ENCODE data around the gene PCDH12. TPM values are rescaled to one million over a fixed set of nuclear protein-coding genes. Genes with fewer than 3 reads are reported as not detected.

PCDH12 gene
- total and polyA plus RNA-seq, 10 of the 15 experiments (the other 5 are each of a cell fraction or from before 2014, with no cell fraction given) = 0.01 to 0.14 (median 0.06) TPM; not detected in 4

DNA sequence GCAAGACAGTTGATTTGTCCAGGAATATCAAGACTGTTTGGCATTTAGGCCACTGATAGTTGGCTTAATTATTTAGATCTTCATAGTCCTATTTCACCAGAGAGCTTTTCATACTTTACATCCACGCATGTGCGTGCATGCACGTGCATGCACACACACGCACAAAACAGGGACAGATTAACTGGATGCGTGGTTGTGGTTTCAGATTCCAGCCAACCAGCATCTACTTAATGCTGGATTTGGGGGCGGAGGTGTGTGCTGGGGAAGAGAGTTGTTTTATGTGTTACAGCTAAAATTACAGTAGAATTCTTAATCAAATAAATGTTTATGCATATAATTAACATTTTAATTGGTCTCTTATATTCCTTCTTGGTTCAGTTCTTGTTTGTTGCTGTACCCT lies 18.2 kb upstream of the PCDH12 start:
- POLR2A ChIA-PET = interaction anchor here (0.6 to 1.3 kb wide), 3 partner anchors 10 to 1277 kb away, joined by 3 to 5 read pairs (median 5); no protein-coding TSS in a partner anchor
- TF ChIP-seq MYC (IDR thresholded peaks at IDR 0.05; ENCODE audit: insufficient read depth, insufficient read length, insufficient replicate concordance, low read length, severe bottlenecking) = no peak
- no peak for TF ChIP-seq TCF3 (IDR thresholded peaks at IDR 0.05; ENCODE audit: borderline replicate concordance, insufficient read depth, low read depth, low read length)
- no peak for TF ChIP-seq NBN (IDR thresholded peaks at IDR 0.05)
- TF ChIP-seq, protein P1, sequence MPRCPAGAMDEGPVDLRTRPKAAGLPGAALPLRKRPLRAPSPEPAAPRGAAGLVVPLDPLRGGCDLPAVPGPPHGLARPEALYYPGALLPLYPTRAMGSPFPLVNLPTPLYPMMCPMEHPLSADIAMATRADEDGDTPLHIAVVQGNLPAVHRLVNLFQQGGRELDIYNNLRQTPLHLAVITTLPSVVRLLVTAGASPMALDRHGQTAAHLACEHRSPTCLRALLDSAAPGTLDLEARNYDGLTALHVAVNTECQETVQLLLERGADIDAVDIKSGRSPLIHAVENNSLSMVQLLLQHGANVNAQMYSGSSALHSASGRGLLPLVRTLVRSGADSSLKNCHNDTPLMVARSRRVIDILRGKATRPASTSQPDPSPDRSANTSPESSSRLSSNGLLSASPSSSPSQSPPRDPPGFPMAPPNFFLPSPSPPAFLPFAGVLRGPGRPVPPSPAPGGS (IDR thresholded peaks at IDR 0.05; ENCODE audit: borderline replicate concordance, insufficient read depth, low read depth, low read length, poor library complexity, severe bottlenecking) = no peak
- no peak for TF ChIP-seq BMI1 (IDR thresholded peaks at IDR 0.05; ENCODE audit: borderline replicate concordance)
- TF ChIP-seq, protein P2, sequence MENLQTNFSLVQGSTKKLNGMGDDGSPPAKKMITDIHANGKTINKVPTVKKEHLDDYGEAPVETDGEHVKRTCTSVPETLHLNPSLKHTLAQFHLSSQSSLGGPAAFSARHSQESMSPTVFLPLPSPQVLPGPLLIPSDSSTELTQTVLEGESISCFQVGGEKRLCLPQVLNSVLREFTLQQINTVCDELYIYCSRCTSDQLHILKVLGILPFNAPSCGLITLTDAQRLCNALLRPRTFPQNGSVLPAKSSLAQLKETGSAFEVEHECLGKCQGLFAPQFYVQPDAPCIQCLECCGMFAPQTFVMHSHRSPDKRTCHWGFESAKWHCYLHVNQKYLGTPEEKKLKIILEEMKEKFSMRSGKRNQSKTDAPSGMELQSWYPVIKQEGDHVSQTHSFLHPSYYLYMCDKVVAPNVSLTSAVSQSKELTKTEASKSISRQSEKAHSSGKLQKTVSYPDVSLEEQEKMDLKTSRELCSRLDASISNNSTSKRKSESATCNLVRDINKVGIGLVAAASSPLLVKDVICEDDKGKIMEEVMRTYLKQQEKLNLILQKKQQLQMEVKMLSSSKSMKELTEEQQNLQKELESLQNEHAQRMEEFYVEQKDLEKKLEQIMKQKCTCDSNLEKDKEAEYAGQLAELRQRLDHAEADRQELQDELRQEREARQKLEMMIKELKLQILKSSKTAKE (IDR thresholded peaks at IDR 0.05; ENCODE audit: low read depth, poor library complexity, severe bottlenecking) = no peak
- TF ChIP-seq, protein P3, sequence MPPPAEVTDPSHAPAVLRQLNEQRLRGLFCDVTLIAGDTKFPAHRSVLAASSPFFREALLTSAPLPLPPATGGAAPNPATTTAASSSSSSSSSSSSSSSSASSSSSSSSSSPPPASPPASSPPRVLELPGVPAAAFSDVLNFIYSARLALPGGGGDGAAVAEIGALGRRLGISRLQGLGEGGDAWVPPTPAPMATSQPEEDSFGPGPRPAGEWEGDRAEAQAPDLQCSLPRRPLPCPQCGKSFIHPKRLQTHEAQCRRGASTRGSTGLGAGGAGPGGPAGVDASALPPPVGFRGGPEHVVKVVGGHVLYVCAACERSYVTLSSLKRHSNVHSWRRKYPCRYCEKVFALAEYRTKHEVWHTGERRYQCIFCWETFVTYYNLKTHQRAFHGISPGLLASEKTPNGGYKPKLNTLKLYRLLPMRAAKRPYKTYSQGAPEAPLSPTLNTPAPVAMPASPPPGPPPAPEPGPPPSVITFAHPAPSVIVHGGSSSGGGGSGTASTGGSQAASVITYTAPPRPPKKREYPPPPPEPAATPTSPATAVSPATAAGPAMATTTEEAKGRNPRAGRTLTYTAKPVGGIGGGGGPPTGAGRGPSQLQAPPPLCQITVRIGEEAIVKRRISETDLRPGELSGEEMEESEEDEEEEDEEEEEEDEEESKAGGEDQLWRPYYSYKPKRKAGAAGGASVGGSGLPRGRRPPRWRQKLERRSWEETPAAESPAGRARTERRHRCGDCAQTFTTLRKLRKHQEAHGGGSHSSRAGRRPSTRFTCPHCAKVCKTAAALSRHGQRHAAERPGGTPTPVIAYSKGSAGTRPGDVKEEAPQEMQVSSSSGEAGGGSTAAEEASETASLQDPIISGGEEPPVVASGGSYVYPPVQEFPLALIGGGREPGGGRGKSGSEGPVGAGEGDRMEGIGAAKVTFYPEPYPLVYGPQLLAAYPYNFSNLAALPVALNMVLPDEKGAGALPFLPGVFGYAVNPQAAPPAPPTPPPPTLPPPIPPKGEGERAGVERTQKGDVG (CRISPR knock-in tag; IDR thresholded peaks at IDR 0.05) = no peak
- TF ChIP-seq, protein P4, sequence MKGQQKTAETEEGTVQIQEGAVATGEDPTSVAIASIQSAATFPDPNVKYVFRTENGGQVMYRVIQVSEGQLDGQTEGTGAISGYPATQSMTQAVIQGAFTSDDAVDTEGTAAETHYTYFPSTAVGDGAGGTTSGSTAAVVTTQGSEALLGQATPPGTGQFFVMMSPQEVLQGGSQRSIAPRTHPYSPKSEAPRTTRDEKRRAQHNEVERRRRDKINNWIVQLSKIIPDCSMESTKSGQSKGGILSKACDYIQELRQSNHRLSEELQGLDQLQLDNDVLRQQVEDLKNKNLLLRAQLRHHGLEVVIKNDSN (IDR thresholded peaks at IDR 0.05; ENCODE audit: borderline replicate concordance, extremely low read length, insufficient read depth, low read depth, low read length) = no peak
- TF ChIP-seq MXI1 (IDR thresholded peaks at IDR 0.05; ENCODE audit: low read depth, low read length) = no peak
- TF ChIP-seq, protein P5, sequence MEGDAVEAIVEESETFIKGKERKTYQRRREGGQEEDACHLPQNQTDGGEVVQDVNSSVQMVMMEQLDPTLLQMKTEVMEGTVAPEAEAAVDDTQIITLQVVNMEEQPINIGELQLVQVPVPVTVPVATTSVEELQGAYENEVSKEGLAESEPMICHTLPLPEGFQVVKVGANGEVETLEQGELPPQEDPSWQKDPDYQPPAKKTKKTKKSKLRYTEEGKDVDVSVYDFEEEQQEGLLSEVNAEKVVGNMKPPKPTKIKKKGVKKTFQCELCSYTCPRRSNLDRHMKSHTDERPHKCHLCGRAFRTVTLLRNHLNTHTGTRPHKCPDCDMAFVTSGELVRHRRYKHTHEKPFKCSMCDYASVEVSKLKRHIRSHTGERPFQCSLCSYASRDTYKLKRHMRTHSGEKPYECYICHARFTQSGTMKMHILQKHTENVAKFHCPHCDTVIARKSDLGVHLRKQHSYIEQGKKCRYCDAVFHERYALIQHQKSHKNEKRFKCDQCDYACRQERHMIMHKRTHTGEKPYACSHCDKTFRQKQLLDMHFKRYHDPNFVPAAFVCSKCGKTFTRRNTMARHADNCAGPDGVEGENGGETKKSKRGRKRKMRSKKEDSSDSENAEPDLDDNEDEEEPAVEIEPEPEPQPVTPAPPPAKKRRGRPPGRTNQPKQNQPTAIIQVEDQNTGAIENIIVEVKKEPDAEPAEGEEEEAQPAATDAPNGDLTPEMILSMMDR (IDR thresholded peaks at IDR 0.05 in 2 of 3, conservative IDR thresholded peaks at IDR 0.05 in 1 of 3; ENCODE audit: control insufficient read depth in 2 of 3, extremely low read depth in 1 of 3, insufficient read depth in 1 of 3, low read depth in 3 of 3, low read length in 3 of 3) = no peak

More for the DNA sequence above, 18.2 kb upstream of the PCDH12 start:
- ChIA-PET SMC1A (ENCODE audit: uncharacterized antibody, unreplicated experiment) (interaction anchor here (0.6 to 4.3 kb wide), 3 partner anchors 14 to 175 kb away, joined by 3 to 27 read pairs (median 3); no protein-coding TSS in a partner anchor), RAD21 (ENCODE audit: unreplicated experiment) (interaction anchor here (1.6 kb wide), 1 partner anchor 15 kb away, joined by 3 read pairs; no protein-coding TSS in a partner anchor), CTCF (interaction anchor here (0.6 to 4.4 kb wide), 5 partner anchors 10 to 1335 kb away, joined by 3 to 21 read pairs (median 8); no protein-coding TSS in a partner anchor)
- Histone ChIP-seq H4K20me1 (ENCODE audit: control insufficient read depth, insufficient read depth) (no peaks in the 10 kb centered on the region), H3K36me3 (ENCODE audit: control insufficient read depth in 2 of 2, insufficient read depth in 2 of 2, low read length in 1 of 2) (peaks cover 2 to 15% of the 10 kb centered on the region in 2 experiments), H3K27ac (ENCODE audit: control insufficient read depth, insufficient read depth) (no peak overlapping the region), H3K4me1 (ENCODE audit: control insufficient read depth, insufficient read depth, low read length) (no peaks in the 10 kb centered on the region), H3K9ac (ENCODE audit: control insufficient read depth, insufficient read depth, low read length) (no peak overlapping the region), H3K79me2 (ENCODE audit: control insufficient read depth, insufficient read depth, low read length) (no peaks in the 10 kb centered on the region), H3K4me3 (no peak overlapping the region), H3K9me3 (replicated peaks; ENCODE audit: control insufficient read depth, insufficient read depth, low read length) (no peaks in the 10 kb centered on the region), H3K27me3 (replicated peaks in 1 of 2; ENCODE audit: control insufficient read depth in 2 of 2, insufficient read depth in 2 of 2, low read length in 1 of 2) (no peaks in the 10 kb centered on the region), H2AFZ (ENCODE audit: control insufficient read depth, low read depth, low read length) (no peak overlapping the region), H3K4me2 (ENCODE audit: control insufficient read depth, insufficient read depth) (no peak overlapping the region)
- in situ Hi-C loops (cut with MboI) (no loop called here), intact Hi-C loops (cut with micrococcal nuclease; ENCODE audit: unreplicated experiment) (no loop called here)
- BruUV-seq (replicated peaks) = no TSS peak
- over 99% methylated on average over 6 of the region's 6 CpGs for WGBS (ENCODE audit: insufficient coverage, insufficient replicate concordance, low lambda C conversion rate, missing lambda C conversion rate)
- FAIRE-seq (no peak), DNase-seq (ENCODE audit: low read depth, low spot score) (no peak), ATAC-seq (no peak)
